Activated B cell treated with CpG ODN at 0.5 μM for 24 hours (primary cell): ENCODE measurements around the gene PRSS3. TPM values are rescaled to one million over a fixed set of nuclear protein-coding genes. Genes with fewer than 3 reads are reported as not detected.
"Not testable (repeated sequence)": the region's sequence is repeated elsewhere in the genome, so short reads cannot be mapped to it uniquely, and the experiment has no call there.

Experiments
- ATAC-seq: fragments of 200-7000 bp; cut with Tn5 transposase; one replicate; pipeline ENCODE4 v1.10.0; 2021; ENCODE audit warnings: low read depth, mild to moderate bottlenecking, moderate library complexity
- CTCF ChIA-PET: fragments of 350-600 bp; sonication (Branson Sonifier 250); formaldehyde crosslinking; loops from one replicate; lab custom pipeline; 2021; ENCODE audit warnings: antibody characterized with exemption; lab: Charles Lee
- POLR2A ChIA-PET: fragments of 350-600 bp; sonication (Branson Sonifier 250); formaldehyde crosslinking; loops from one replicate; lab custom pipeline; 2021; ENCODE audit warnings: antibody characterized with exemption; lab: Charles Lee
- DNase-seq: peaks from one replicate; pipeline ENCODE4 v3.0.0; 2022
- H3K27ac Mint-ChIP-seq: one replicate; pipeline ENCODE4 v1.8.0; 2020; ENCODE audit warnings: mixed read lengths
- H3K27me3 Mint-ChIP-seq: one replicate; pipeline ENCODE4 v1.8.0; 2021; ENCODE audit warnings: mixed read lengths
- H3K36me3 Mint-ChIP-seq: one replicate; pipeline ENCODE4 v1.8.0; 2021; ENCODE audit warnings: low read depth, mixed read lengths
- H3K4me1 Mint-ChIP-seq: one replicate; pipeline ENCODE4 v1.8.0; 2021; ENCODE audit warnings: mixed read lengths
- H3K4me3 Mint-ChIP-seq: one replicate; pipeline ENCODE4 v1.8.0; 2020; ENCODE audit warnings: mild to moderate bottlenecking, mixed read lengths
- H3K9me3 Mint-ChIP-seq: one replicate; pipeline ENCODE4 v1.8.0; 2020; ENCODE audit warnings: mixed read lengths
- intact Hi-C: fragments of 100-400 bp; cut with micrococcal nuclease; formaldehyde crosslinking; loops from one replicate; pipeline ENCODE4 v1.15.1; 2024
- total RNA-seq: library from RNA; stranded (reverse); gene quantifications from 2 replicates; pipeline ENCODE4 v1.2.3, GENCODE V29; 2022
- TF ChIP-seq, protein P1 (sequence below): fragments of 200-600 bp; IDR thresholded peaks from one replicate; pipeline ENCODE4 v1.8.0; 2022; ENCODE audit warnings: antibody characterized with exemption, mild to moderate bottlenecking

PRSS3 gene
- total RNA-seq, 1 donor from 2014 or later, result not detected

DNA sequence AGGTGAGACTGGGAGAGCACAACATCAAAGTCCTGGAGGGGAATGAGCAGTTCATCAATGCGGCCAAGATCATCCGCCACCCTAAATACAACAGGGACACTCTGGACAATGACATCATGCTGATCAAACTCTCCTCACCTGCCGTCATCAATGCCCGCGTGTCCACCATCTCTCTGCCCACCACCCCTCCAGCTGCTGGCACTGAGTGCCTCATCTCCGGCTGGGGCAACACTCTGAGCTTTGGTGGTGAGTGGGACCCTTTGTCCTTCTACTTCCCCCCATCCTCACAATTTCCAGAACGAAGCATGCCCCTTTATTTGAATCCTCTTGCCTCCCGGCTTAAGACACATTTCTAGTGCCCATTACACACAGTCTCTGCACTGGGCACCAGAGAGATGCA is 2.5 kb downstream of the PRSS3 start:
- POLR2A ChIA-PET, result no interaction called here
- Mint-ChIP-seq H3K4me1 (no peaks in the 10 kb centered on the region), H3K36me3 (no peaks in the 10 kb centered on the region), H3K27ac (no peak overlapping the region), H3K27me3 (peaks cover 23% of the 10 kb centered on the region), H3K9me3 (no peaks in the 10 kb centered on the region), H3K4me3 (no peak overlapping the region)
- DNase-seq (no peak), ATAC-seq (no peak)
- TF ChIP-seq, protein P1, sequence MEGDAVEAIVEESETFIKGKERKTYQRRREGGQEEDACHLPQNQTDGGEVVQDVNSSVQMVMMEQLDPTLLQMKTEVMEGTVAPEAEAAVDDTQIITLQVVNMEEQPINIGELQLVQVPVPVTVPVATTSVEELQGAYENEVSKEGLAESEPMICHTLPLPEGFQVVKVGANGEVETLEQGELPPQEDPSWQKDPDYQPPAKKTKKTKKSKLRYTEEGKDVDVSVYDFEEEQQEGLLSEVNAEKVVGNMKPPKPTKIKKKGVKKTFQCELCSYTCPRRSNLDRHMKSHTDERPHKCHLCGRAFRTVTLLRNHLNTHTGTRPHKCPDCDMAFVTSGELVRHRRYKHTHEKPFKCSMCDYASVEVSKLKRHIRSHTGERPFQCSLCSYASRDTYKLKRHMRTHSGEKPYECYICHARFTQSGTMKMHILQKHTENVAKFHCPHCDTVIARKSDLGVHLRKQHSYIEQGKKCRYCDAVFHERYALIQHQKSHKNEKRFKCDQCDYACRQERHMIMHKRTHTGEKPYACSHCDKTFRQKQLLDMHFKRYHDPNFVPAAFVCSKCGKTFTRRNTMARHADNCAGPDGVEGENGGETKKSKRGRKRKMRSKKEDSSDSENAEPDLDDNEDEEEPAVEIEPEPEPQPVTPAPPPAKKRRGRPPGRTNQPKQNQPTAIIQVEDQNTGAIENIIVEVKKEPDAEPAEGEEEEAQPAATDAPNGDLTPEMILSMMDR, result no peak
- intact Hi-C loops, result no loop called here
- CTCF ChIA-PET, result no interaction called here

DNA sequence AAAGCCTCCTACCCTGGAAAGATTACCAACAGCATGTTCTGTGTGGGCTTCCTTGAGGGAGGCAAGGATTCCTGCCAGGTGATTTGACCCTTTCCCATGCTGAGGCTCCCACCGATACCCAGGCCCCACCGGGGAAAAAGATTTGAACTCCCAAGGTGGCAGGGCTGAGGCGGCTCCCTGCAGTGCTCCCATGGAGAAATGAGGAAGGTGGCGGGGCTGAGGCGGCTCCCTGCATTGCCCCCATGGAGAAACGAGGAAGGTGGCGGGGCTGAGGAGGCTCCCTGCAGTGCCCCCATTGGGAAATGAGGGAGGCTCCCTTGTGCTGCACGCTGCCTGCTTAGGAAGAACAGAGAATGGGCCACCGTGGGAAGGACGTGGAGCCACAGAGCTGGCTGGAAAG is 3.2 kb downstream of the PRSS3 start:
- Mint-ChIP-seq H3K27ac (no peak overlapping the region), H3K4me3 (no peak overlapping the region), H3K27me3 (peaks cover 23% of the 10 kb centered on the region), H3K36me3 (no peaks in the 10 kb centered on the region), H3K4me1 (no peaks in the 10 kb centered on the region), H3K9me3 (no peaks in the 10 kb centered on the region)
- no peak for ATAC-seq
- DNase-seq, result no peak
- intact Hi-C loops, result no loop called here
- ChIA-PET POLR2A (no interaction called here), CTCF (no interaction called here)
- TF ChIP-seq, protein P1, result no peak

DNA sequence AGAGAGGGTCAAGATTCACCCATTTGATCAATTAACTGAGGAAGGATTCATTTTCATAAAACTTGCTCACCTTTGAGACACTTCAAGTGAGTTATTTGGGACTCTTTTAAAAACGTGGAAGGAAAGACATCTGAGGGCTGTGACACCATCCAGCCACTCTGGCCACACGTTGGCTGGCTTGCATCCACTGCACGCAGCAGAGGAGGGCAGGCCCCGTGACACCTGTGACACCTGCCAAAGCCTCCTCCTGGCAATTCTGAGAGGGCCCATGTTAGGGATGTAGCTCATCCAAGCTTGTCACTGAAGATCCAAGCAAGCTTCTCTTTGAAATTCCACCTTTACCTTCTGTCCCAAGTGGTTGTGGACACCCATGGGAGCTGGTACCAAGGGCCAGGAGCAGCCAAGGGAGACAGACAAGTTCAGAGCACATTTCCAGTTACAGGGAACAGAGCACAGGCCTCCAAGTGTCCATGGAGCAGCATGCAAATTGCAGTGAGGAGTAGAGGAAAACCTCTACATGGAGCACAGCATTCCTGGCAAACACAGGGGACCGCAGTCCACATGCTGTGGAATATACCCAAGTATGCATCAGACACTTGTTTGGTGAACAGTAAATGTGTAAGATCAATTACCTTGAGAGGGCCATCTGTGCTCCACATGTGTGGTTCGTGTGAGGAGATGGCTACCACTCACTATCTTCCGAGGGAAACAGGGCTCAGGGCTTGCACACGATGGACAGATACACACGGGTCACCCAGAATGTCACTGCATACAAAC is 4.8 kb downstream of the PRSS3 start:
- Mint-ChIP-seq H3K4me3 (no peak overlapping the region), H3K4me1 (no peaks in the 10 kb centered on the region), H3K27me3 (peaks cover 23% of the 10 kb centered on the region), H3K36me3 (no peaks in the 10 kb centered on the region), H3K9me3 (no peaks in the 10 kb centered on the region), H3K27ac (no peak overlapping the region)
- DNase-seq (no peak), ATAC-seq (no peak)
- POLR2A ChIA-PET, result no interaction called here
- TF ChIP-seq, protein P1, result no peak
- CTCF ChIA-PET, result no interaction called here
- intact Hi-C loops, result no loop called here

DNA sequence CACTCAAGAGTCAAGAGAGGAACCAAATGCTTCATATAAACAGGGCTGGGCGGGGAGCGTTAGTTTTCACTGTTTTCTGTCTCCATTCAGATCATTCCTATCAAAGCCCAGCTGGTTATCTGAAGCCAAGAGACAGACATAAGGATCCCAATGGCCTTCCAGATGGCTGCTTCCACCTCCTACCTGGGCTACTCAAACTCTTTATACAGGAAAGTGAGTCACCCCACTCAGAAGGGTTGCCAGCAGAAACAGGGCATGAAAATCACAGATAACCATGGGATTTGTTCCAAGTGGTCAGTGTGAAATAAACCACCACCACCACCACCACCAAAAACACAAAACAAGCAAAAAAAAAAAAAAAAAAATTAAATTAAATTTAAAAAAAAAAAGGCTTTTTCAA is 5.5 kb downstream of the PRSS3 start:
- Mint-ChIP-seq H3K9me3 (no peaks in the 10 kb centered on the region), H3K36me3 (no peaks in the 10 kb centered on the region), H3K4me1 (no peaks in the 10 kb centered on the region), H3K27me3 (peaks cover 20% of the 10 kb centered on the region), H3K27ac (no peak overlapping the region), H3K4me3 (no peak overlapping the region)
- TF ChIP-seq, protein P1, result no peak
- CTCF ChIA-PET, result no interaction called here
- POLR2A ChIA-PET, result no interaction called here
- DNase-seq (no peak), ATAC-seq (no peak)
- intact Hi-C loops, result no loop called here

DNA sequence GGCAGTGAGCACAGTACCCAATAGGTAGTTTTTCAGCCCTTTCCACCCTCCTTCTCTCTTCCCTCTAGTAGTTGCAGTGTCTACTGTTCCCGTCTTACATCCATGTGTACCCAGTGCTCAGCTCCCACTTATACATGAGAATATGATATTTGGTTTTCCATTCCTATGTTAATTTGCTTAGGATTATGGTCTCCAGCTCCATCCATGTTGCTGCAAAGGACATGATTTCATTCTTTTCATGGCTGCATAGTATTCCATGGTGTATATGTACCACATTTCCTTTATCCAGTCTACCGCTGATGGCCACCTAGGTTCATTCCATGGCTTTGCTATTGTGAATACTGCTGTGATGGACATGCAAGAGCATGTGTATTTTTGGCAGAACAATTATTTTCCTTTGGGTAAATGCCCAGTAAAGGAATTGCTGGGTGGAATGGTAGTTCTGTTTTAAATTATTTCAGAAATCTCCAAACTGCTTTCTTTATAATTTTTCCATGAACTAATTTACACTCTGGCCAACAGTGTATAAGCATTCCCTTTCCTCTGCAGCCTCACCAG is 6.7 kb downstream of the PRSS3 start:
- H3K4me3 Mint-ChIP-seq, DNase-seq, ATAC-seq, H3K27ac Mint-ChIP-seq, POLR2A ChIA-PET, intact Hi-C loops, H3K4me1 Mint-ChIP-seq, CTCF ChIA-PET, H3K36me3 Mint-ChIP-seq, H3K9me3 Mint-ChIP-seq: not testable (repeated sequence)
- H3K27me3 Mint-ChIP-seq, result peaks cover 20% of the 10 kb centered on the region

DNA sequence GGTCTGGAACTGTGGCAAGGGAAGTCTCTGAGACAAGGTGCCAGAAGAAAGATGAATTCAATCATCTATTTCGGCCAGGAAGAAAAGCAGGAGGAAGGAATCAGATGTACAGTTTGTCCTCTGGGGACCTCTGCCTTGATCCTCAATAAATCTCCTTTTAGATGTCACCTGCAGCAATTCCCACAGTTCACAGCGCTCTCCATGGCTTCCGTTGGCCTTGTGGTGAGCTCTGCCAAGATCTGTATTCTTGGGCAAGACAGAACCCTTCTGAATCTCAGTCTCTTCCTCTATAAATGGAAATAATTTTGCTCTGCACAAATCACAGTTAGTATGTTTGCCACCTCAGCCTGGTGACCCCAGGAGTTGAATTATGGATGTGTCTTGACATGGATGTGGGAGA is 8.8 kb downstream of the PRSS3 start:
- H3K27ac Mint-ChIP-seq, POLR2A ChIA-PET, H3K27me3 Mint-ChIP-seq, H3K36me3 Mint-ChIP-seq, H3K4me3 Mint-ChIP-seq, H3K4me1 Mint-ChIP-seq, ATAC-seq, DNase-seq, CTCF ChIA-PET, intact Hi-C loops, H3K9me3 Mint-ChIP-seq: not testable (repeated sequence)

DNA sequence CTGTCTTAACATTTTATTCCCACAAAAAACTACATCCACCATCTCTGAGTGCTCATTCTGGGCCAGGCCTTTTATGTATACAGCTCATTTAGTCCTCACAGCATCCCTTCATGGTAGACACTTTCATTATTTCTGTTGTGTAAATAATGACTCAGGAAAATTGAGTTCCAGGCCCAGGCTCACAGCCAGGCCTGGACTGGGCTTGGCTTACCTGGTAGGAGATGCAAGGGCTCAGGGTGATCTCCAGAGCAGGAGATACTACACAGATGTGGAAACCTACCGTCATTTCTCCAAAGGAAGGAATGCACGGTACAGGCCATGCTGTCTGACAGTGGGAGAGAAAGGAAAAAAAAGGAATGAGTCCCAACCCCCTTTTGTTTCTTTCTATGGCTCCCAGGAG is 11.8 kb downstream of the PRSS3 start:
- H3K36me3 Mint-ChIP-seq, DNase-seq, ATAC-seq, H3K27me3 Mint-ChIP-seq, intact Hi-C loops, H3K9me3 Mint-ChIP-seq, CTCF ChIA-PET, H3K4me1 Mint-ChIP-seq, H3K27ac Mint-ChIP-seq, H3K4me3 Mint-ChIP-seq, POLR2A ChIA-PET: not testable (repeated sequence)

DNA sequence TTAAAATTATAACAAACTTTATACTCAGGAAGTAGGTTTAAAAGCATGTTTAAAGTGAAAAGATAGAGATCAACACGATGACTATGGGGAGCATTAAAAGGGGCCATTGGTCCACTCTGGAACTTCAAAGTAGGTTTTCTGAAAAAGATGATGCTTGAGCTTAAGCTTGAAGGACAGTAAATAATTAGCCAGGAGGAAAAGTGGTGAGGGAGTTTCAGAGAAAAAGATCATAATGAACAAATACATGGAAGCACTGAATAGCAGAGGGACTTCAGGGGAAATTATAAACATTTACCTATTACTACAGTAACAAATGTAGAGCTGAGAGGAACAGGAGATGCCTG is 13.6 kb downstream of the PRSS3 start:
- H3K27ac Mint-ChIP-seq, ATAC-seq, H3K9me3 Mint-ChIP-seq, DNase-seq, intact Hi-C loops, POLR2A ChIA-PET, H3K4me3 Mint-ChIP-seq, H3K27me3 Mint-ChIP-seq, H3K36me3 Mint-ChIP-seq, H3K4me1 Mint-ChIP-seq: not testable (repeated sequence)
- CTCF ChIA-PET, result interaction anchor here (1.6 kb wide), 1 partner anchor 43 kb away, joined by 3 read pairs; no protein-coding TSS in a partner anchor
